GM13976 (cell line): Measurements from ENCODE around the gene COL4A1.

Experiments
- DNase-seq: peaks from one replicate; pipeline ENCODE4 v3.0.0; 2012; ENCODE audit warnings: low spot score
- CTCF ChIP-seq: IDR thresholded peaks from 2 replicates; pipeline ENCODE4 v1.5.1; 2012; ENCODE audit warnings: borderline replicate concordance, mild to moderate bottlenecking; ENCODE audit not compliant: insufficient read depth; ENCODE audit errors: extremely low read depth, missing control alignments, control extremely low read depth
- in situ Hi-C: fragments of 300-500 bp; cut with MboI; formaldehyde crosslinking; loops from one replicate; pipeline ENCODE4 v1.12.0; 2022; ENCODE audit warnings: low sequenced_read_pairs, mixed read lengths, inconsistent platforms; ENCODE audit not compliant: unreplicated experiment

COL4A1 gene

GRCh38 chr13:110266983-110267382 lies 40.0 kb downstream of the COL4A1 start:
- no peak for TF ChIP-seq CTCF
- in situ Hi-C loops, result no loop called here
- DNase-seq, result no peak

DNA sequence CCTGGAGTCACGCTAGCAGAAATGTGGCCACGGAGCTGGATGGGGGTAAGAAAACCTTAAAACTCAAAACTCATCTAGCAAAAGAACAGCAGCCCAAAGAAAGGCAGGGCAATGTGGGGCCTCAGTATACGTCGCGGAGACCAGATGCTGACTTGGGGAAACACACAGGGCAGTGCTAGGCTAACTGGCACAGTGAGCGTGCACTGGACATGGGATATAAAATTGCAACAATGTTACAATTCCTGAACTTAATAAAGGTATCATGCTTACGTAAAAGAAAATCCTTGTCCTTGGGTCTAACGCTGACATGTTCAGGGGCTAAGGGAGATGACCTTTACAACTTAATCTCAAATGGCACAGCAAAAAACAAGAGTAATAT lies 40.5 kb downstream of the COL4A1 start:
- no peak for DNase-seq
- in situ Hi-C loops, result no loop called here
- TF ChIP-seq CTCF, result no peak

- in situ Hi-C loops, result no loop called here
- no peak for DNase-seq
- no peak for TF ChIP-seq CTCF
Observed at GRCh38 chr13:110265682-110266430, 41.1 kb downstream of the COL4A1 start.

DNA sequence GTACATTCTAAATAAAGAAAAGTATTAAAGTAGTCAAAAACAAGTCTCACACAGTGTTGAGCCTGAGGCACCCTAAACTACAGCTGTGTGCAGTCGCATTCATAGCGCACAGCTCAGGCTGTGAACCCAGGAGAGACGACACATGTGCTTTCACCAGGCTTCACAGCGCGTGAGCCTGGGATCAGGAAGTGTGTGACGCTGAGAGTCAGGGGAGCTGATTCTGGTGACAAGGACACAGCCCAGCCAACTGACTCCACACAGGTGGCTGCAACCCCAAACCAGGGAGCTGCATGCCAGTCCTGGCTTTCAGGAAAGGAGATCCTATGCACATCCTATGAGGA lies 41.6 kb downstream of the COL4A1 start:
- no peak for DNase-seq
- in situ Hi-C loops, result no loop called here
- no peak for TF ChIP-seq CTCF

DNA sequence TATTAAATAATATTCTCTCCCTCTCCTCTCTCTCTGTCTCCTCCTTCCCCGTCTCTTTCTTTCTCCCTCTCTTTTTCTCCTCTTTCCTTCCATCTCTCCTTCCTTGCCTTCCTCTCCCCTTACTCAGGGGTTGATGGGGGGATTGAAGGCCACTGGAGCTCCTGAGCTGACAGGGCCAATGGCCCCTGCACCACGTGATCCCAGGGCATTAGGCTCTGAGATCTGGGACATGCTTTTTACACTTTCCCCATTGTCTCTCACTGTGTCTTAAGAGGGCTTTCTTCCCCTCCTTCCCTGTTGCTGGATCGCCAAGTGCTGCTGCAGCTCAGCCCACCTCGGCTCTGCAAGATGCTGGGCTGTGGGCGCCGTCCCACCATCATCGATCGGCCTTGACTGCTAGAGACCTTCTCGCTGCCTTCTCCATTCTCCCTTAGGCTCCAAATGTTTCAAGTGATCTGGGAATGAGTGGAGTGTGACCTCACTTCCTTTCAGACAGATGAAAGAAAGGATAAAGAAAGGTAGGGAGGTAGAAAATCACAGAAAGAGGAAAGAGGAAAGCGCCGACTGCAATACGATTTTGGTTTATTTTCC lies 42.2 kb downstream of the COL4A1 start:
- in situ Hi-C loops, result no loop called here
- no peak for TF ChIP-seq CTCF
- DNase-seq, result no peak

DNA sequence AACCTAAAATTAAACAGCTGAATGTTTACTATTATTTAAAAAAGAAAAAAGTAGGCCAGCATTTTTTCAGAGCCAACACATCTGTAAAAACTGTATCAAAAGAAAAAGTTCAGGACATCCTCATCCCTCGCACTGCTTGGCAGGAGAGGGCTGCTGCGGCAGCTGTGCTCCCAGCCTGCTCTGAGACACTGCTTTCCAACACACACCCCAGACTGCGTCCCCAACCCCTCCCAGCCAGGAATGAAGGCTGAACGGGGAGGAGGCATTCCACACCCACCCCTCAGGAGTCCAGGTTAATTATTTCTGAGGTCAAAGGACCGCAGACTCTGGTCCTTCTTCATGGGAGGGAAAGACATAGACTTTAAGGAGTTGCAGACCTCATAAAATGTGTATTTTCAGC lies 43.1 kb downstream of the COL4A1 start:
- DNase-seq, result no peak
- in situ Hi-C loops, result no loop called here
- no peak for TF ChIP-seq CTCF

GRCh38 chr13:110263404-110263803 lies 43.6 kb downstream of the COL4A1 start:
- in situ Hi-C loops, result no loop called here
- no peak for TF ChIP-seq CTCF
- no peak for DNase-seq
